Stimulated activated CD4-positive, alpha-beta T cell treated with anti-CD3 and anti-CD28 coated beads, Interleukin-1b, Interleukin-23, amount 100 ng/mL, for 24 hours (primary cell): ENCODE measurements around the gene LYPLAL1.

Source experiments
- DNase-seq, 4 experiments: peaks; one replicate each; pipeline ENCODE4 v3.0.0-alpha.2; 2020; ENCODE audit warnings: low read depth in 4 of 4, low spot score in 1 of 4

LYPLAL1 gene

GRCh38 chr1:219173758-219174459, at the start of gene LYPLAL1:
TSS of gene LYPLAL1 (plus strand) at chr1:219173878. CDS start at chr1:219173891, 13 bp downstream.
- peak; percentile 71 to 80 (median 77) for DNase-seq

GRCh38 chr1:219124163-219124562, 49.5 kb upstream of the LYPLAL1 start:
- no peak for DNase-seq

GRCh38 chr1:219125342-219125741, 48.3 kb upstream of the LYPLAL1 start:
- DNase-seq: no peak

GRCh38 chr1:219126377-219126776, 47.3 kb upstream of the LYPLAL1 start:
- no peak for DNase-seq

GRCh38 chr1:219128957-219129356, 44.7 kb upstream of the LYPLAL1 start:
- no peak for DNase-seq

GRCh38 chr1:219130366-219130935, 43.2 kb upstream of the LYPLAL1 start:
- DNase-seq: no peak

GRCh38 chr1:219132939-219133338, 40.7 kb upstream of the LYPLAL1 start:
- DNase-seq: no peak

- DNase-seq: no peak
Measured at GRCh38 chr1:219138747-219139146, 34.9 kb upstream of the LYPLAL1 start.

- no peak for DNase-seq
Measured at GRCh38 chr1:219140303-219140877, 33.3 kb upstream of the LYPLAL1 start.

GRCh38 chr1:219143735-219144134, 29.9 kb upstream of the LYPLAL1 start:
- DNase-seq: no peak

- DNase-seq: no peak
Measured at GRCh38 chr1:219144658-219145315, 28.9 kb upstream of the LYPLAL1 start.

- no peak for DNase-seq
Measured at GRCh38 chr1:219147571-219148019, 26.1 kb upstream of the LYPLAL1 start.

- DNase-seq: no peak
Measured at GRCh38 chr1:219149009-219149577, 24.6 kb upstream of the LYPLAL1 start.

GRCh38 chr1:219149953-219150352, 23.7 kb upstream of the LYPLAL1 start:
- DNase-seq: no peak

- no peak for DNase-seq
Measured at GRCh38 chr1:219150913-219151312, 22.8 kb upstream of the LYPLAL1 start.

- DNase-seq: no peak
Measured at GRCh38 chr1:219151467-219151866, 22.2 kb upstream of the LYPLAL1 start.

- no peak for DNase-seq
Measured at GRCh38 chr1:219152751-219153150, 20.9 kb upstream of the LYPLAL1 start.

GRCh38 chr1:219153723-219154122, 20.0 kb upstream of the LYPLAL1 start:
- DNase-seq: no peak

- DNase-seq: no peak
Measured at GRCh38 chr1:219155135-219155534, 18.5 kb upstream of the LYPLAL1 start.

GRCh38 chr1:219159946-219160645, 13.6 kb upstream of the LYPLAL1 start:
- DNase-seq: no peak

GRCh38 chr1:219160967-219161366, 12.7 kb upstream of the LYPLAL1 start:
- DNase-seq: no peak
